ENCODE measurements around the gene NDUFS3.

NDUFS3 gene

DNA sequence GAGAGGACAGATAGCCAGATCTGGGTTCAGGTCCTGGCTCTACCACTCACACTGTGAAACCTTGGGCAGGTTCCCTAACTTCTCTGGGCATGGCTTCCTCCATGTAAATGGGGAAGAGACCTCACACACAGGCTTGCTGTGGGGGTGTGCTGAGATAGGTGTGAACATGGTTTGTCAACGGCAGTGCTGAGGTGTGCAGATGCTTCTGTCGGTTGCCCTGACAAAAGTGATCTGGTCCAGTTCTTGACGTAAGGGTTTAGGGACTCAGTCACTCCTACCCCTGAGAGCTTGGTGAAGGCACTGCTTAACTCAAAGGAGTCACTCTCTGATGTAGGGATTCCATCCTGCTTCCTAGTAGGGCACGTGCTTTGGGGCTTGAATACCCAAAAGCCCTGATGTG is 13.4 kb downstream of the NDUFS3 start:
- DNase-seq: peak; percentile 40

DNA sequence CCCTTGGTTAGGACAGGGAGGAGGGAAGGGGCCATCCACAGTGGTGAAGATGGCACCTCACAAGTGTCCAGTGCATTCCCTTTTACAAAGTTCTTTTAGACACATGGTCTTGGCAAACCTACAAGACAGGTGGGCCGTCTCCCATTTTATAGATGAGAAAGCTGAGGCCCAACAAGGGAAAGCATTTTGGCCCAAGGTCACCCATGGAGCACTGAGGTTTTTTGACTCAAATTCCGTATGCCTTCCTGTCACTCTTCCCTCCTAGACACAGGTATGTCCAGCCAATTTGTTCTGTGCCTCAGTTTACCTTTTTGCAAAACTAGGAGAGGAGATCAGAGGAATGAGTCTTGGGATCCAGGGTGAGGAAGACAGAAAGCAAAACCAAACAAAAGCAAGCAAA is 14.1 kb downstream of the NDUFS3 start:
- DNase-seq: no peak

DNA sequence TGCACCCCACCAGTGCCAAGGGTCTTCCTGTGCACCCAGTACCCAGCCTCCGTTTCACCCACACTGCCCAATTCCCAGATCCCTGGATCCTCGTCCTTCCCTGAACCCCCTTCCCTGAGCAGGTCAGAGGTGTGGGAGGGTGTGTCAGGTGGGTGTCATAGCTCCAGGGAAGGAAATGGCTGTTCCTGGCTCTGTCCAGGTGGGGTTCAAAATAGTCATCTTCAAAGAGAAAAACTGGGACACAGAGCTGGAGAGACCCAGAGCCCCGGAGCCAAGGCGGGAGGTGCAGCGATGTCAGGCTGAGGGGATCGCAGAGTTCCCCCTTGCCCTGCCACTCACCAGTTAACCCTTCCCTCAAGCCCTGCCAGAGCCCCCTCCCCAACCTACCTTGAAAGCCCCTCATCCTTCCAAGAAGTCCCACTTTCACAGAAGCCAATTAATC is 14.6 kb downstream of the NDUFS3 start:
- no peak for DNase-seq

DNA sequence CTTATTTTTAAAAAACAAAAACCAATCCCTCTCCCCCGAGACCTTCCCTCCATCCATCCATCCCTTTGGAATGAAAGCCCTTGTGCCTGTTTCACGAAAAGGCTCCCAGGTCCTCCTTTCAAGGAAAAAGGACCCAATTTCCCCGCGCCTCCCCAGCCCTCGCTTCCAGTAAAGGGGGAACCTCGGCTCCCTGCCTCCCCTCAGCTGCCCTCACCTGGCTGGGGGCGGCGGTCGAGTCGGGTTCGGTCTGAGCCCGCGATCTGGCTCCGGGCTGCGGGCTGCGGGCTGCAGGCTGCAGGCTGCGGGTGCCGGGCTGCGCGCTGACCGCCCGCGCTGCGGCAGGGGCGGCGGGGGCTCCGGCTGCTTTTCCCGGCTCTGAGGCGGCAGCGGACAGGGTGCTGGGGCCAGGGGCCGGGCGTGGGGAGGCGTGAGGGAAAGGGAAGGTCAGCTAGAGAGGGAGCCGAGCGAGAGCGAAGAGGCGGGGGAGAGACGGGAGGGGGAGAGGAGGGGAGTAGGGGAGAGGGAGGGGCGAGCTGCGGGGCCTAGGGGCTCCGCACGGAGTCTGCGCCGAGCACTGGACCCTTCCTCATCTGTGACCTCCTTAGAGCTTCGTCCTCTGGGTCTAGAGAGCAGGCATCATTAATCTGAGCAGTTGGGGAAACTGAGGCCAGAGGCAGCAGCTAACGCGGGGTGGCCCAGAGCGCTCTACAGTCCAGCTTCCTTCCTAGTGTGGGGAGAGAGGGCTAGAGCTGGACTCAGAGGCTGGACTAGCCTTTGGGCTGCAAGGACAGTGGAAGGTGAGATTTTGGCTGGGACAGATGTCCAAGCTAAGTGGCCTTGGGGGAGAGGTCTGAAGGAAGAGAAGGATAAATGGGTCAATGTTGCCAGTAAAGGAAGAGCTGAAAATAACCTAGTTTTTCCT is 15.3 kb downstream of the NDUFS3 start, which contains the start of gene C1QTNF4:
Gene C1QTNF4, minus strand, starts transcription at position 478 of the 922 bp plus-strand sequence. CDS start 3,601 bp downstream, outside the sequence.
- DNase-seq: no peak

DNA sequence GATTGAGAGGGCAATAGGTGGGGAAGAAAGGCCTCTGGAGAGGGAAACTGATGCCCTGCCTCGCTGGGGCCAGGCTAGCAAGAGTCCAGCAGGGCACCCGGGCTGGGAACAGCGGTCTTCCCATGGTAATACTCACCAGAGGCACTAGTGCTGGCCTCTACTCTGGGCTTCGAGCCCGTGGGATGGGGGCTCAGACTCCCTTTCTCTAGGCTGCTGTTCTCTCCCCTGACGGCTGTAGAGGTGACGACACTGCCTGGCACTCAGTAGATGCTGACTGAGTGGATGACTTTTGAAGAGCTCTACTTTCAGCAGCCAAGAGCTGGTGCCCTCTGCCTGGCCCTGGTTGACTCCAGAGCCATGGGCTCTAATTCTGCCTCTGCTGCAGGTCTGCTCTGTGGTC is 16.2 kb downstream of the NDUFS3 start:
- DNase-seq: no peak

DNA sequence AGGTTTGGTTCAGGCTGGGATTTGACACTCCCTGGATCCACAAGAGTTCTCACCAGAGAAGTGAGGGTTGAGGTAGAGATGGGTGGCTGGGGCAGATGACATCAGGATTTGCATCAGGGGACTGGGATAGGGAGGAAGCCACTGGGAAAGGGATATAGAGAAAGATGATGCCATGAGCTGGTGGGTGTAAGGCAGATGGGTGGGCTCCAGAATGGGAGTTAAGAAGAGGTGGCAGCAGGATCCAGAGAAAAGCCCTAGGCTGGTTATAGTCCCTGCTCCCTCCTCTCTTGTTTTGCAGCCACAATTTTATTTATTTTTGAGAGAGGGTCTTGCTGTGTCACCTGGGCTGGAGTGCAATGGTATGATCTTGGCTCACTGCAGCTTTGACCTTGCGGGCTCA is 17.1 kb downstream of the NDUFS3 start:
- DNase-seq: no peak

DNA sequence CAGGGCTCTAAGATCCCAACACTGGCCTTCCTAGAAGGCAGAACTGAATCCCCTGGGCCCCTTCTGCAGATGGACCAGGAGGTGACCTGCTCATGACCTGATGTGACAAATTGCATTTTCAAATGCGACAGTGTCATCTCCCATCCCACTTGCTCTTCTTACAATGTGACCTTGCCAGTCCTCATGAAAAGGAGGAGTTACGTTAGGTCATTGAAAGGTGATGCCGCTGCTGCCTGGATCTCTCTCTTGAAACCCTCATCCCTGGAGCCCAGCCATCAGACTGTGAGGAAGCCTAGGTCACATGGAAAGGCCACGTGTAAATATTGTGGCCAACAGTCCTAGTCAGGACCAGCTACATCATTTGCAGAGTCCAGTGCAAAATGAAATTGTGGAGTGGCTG is 21.0 kb downstream of the NDUFS3 start:
- DNase-seq: no peak

DNA sequence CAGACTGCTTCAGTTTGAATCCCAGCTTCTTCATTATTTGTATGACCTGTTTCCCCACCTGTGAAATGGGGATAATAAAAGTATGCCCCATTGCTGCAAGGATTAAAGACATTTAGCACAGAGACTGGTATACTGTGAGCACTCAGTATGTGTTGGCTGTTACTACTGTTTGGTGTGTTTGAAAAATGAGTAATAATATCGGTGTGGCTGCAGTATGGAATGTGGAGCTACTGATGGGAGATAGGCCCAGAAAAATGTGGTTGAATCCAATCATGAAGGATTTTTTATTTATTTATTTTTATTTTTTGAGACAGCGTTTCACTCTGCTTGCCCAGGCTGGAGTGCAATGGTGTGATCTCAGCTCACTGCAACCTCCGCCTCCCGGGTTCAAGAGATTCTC is 24.4 kb downstream of the NDUFS3 start:
- DNase-seq: no peak

DNA sequence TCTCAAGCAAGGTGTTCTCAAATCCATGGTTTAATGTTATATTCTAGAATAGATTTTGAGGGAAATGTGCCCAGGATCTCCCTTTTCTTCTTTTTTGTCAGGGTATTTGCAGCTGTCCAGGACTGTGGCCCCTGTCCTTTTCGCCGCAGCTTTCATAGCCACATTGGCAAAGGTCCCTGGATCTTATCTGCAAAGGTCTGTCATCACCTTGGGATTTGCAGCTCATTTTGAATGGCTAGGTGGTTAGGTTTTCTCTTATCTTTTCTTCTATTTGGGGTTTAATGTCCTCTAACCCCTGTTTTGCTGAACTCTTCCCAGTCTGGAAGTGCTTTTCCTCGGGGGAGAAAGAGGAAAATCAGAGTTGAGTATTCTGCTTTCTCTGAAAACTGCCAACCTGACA is 27.0 kb downstream of the NDUFS3 start:
- no peak for DNase-seq

DNA sequence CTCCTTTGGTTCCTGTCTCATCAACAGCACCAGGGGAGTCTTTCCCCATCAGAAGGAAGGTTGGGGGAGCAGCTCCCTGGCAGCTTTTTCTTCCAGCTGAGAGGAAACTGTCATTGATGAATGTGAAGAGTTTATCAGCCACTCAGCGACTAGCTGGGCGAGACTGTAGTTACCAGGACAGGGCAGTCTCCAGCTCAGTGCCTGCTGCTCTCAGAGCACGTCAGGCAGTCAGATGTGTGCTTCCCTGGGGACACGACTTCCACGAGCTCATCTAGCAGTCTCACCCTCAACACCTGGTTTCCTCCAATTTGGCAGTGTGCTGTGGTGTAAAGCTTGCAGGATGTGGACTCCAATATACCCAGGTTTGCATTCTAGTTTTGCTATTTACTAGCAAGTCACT is 27.9 kb downstream of the NDUFS3 start:
- DNase-seq: no peak

DNA sequence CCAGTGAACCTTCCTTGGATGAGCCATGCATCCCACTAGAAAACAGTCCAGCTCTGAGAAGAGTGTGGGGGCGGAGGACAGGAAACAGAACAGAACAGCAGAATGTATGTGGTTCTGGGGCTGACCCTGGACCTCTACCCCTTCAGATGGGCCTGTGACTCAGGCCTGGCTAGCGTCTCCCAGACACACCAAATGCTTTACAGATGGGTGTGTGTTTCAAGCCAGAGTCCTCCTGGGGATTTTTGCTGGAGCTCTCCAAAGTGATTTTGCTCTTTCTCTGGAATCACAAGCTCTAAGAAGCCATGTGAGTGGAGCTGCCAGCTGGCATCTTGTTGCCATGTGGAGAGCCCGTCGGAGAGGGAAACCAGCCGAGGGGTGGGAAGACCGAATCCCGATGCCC is 28.5 kb downstream of the NDUFS3 start:
- DNase-seq: no peak

DNA sequence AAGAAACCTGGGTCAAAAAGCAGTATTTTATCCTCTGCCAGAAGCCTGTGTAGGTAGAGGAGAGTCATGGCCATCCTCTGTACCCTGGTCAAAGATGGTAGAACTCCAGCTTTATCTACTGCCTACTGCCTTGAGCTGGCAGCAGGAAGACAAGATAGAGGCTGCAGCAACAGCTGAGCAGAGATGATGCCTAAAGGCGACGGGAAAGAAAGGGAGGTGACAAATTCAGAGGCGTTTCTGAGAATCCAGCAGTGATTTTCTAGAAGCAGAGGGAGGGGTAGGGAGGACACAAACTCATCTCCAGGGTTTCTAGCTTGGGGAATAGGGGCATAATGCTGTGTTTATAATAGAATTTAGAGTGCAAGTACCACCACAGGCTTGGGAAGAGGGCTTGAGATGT is 30.8 kb downstream of the NDUFS3 start:
- DNase-seq: no peak

DNA sequence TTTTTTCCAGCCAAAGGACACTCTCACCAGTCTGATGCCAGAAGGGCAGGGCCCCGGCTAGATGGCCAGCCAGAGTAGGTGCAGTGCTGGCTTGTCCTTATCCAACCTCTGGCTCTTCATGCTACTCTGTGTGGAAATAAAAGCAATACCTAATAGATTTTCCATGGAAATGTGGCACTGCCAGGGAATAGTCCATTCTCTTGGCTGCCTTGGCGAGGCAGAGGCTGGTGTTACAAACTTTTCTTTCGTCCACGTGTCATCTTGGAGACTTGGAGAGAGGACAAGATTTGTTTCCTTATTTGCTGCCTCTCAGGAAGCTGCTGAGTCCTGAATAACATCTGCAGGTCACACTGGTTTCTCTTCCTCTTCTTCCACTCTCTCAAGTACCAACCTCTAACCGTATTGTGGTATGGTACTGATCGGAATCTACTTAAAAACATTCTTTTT is 32.5 kb downstream of the NDUFS3 start:
- no peak for DNase-seq

DNA sequence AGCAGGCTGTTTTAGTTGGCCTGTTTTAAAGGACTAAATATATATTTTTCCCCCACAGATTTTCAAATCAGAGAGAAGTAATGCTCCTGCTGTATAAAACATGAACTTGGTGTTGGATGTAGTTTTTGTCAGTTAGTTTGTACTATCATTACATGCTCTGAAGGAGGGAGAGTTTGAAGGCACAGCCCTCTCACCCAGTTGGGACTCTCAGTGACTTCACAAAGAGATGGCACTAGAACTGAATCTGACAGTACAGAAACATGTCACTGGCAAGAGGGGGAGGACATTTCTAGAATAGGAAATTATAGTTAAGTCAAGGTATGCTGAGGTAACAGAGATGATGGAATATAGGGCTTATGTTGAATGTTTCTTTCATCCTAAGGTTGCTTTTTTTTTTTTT is 36.4 kb downstream of the NDUFS3 start:
- DNase-seq: no peak

DNA sequence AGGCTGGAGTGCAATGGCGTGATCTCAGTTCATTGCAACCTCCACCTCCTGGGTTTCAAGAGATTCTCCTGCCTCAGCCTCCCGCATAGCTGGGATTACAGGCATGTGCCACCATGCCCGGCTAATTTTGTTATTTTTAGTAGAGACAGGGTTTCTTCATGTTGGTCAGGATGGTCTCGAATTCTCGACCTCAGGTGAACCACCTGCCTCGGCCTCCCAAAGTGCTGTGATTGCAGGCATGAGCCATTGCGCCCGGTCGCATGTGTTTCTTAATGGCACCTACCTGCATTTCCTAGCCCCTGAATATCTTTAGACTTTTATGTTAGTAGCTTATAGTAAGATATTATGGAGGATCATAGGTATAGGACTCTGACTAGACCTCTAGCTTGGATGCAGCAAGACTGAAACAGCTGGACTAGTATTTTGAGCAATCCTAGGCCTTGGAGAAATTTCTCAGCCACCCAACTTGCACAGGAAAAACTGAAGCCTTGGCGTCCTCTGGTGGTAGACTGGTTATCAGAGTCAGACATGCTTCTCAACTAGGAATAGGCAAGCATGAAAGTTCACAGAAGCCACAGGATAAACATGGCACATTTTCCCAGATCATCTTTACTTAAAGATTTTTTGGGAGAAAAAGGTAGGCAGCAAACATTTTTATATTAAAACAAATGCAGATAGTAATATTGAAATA is 38.0 kb downstream of the NDUFS3 start:
- peak; percentile 11 for DNase-seq

DNA sequence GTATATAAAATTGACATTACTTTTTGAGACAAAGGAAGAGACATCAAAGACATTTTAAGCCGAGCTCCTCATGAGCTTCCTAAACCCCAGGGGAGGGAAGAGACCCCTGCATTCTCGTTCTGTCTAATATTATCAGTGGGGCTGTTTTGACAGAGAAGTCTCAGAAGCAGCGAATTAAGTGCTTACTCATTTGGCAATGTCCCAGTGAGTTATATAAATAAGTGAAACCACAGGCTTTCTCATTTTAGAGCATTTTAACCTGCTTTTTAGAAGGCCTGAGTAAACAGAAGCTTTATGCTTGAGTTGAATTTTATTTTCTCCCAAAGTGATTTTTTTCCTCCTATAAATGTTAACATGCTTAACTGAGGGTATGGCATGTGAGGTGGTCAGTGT is 38.5 kb downstream of the NDUFS3 start:
- no peak for DNase-seq

DNA sequence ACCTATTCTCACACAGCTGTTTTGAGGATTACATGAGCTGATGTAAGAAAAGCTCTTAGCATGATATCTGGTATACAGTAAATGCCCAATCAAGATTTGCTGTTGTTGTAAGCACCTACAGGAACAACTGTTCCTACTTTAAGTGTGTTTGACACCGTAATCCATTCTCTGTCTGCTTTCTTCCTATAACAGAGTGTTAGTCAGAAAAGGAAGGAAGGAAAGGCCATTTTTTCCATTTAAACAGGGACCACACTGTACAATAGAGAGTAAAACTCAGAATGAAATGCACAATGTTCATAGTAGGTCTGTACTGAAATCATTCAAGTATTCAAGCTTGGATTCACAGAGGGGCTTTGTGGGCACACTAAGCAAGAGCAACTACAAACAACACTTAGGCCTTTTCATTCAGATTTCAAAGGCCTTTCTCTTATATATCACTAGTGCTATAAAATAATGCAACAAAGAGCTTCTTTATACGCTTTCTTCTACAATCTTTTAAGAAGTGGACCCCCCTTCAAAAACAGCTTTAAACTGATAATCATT is 42.0 kb downstream of the NDUFS3 start:
- no peak for DNase-seq

DNA sequence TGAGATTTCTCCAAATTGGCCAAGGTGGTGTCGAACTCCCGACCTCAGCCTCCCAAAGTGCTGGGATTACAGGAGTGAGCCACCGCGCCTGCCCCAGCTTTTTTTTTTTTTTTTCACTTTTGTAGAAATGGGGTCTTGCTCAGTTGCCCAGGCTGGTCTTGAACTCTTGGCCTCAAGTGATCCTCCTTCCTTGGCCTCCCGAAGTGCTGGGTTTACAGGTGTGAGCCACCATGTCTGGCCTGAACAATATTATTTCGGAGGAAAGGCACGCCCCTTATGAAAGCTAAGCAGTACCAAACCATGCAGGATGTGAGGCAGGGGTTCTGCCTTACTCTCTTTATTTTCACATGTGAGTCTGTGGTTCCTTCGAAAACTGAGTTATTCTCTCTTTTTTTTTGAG is 47.4 kb downstream of the NDUFS3 start:
- DNase-seq: no peak

DNA sequence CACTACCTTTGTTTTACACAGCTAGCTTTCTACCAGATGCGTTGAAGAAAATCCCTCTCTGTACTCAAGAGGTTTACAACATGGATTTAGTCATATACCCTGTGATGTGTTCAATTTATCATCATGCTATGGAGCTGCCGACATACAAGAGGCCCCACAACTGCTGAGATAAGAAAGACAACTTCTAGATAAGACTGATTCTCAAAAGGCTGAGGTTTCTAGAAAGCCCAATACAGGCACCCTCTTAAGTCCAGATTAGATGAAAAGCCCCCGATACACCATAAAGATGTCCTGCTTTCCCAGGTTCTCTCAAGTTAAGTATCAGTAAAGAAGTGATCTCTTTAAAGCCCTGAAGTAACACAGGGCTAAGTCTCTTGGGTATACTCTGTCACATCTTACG is 49.2 kb downstream of the NDUFS3 start:
- no peak for DNase-seq

DNA sequence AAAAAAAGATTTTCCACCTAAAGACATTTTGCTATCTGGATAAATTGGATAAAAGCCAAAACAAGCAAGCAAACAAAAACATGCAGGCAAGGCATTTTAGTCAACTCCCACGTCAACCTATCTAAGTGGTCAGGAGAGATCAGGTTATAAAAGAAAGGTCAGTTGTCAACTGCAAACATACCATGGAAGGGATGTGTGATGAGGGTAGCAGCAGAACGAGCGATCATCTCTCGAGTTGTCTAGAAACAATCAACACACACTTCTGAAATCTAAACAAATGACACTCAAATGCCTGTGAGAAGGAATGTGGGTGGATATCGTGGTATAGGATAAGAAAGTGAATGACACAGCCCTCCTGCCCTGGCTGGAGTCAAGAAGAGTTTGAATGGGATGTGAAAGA is 52.6 kb downstream of the NDUFS3 start:
- no peak for DNase-seq

Data from KG1 (cell line).